Skin of body (tissue), 2 donors: ENCODE data around the gene EML6. TPM values are rescaled to one million over a fixed set of nuclear protein-coding genes. Genes with fewer than 3 reads are reported as not detected.
A peak's percentile ranks its signal among the peaks of the same experiment; 100 is the strongest.

Source experiments
- DNase-seq: peaks from one replicate; lab custom pipeline; 2025; lab: John Stamatoyannopoulos, UW
- total RNA-seq: library from RNA; depleted of rRNA; stranded (reverse); fragments of >200 nt; gene quantifications from one replicate; pipeline ENCODE4 v1.2.3, GENCODE V29; 2014

Gene EML6
- total RNA-seq, 1 donor from 2014 or later: 2.6 TPM

- no peak for DNase-seq
Measured at GRCh38 chr2:54879032-54879431, 155.6 kb downstream of the EML6 start.

- no peak for DNase-seq
Measured at GRCh38 chr2:54879598-54880332, 156.3 kb downstream of the EML6 start.

- DNase-seq: no peak
Measured at GRCh38 chr2:54880428-54880827, 157.0 kb downstream of the EML6 start.

DNA sequence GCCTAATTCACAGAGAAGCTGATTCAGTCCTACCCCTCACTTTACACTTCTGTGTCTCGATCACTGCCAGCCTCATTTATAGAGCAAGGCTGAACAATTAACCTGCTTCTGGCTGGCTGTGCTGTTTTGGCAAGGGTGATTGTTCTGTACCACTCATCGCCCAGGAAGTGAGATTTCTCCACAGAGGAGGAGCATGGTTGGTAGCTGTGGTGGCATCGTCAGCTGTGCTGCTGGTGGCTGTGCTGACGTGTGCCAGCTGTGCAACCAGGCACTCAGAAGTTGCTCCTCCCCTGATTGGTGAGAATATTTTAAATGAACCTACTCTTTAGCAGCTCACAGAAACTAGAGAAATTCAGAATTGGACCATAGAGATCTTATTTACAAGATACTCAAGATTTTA is 158.3 kb downstream of the EML6 start:
- DNase-seq: no peak

DNA sequence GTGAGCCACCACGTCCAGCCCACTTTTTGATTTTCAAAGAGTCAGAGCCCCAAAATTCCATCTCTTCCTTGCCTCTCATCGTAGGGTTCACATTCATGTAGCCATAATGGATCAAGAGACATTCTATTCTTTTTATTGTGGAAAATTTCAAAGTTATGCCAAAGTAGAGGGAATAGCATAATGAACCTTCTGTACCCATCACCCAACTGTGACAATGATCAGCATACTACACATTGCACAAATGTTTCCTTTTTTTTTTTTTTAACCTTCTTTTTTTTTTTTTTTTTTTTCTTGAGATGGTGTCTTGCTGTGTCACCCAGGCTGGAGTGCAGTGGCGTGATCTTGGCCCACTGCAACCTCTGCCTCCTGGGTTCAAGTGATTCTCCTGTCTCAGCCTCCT is 162.4 kb downstream of the EML6 start:
- DNase-seq: no peak

GRCh38 chr2:54887850-54888545 is 164.5 kb downstream of the EML6 start:
- no peak for DNase-seq

- no peak for DNase-seq
Measured at GRCh38 chr2:54889053-54889452, 165.6 kb downstream of the EML6 start.

GRCh38 chr2:54891909-54892308 is 168.4 kb downstream of the EML6 start:
- DNase-seq: no peak

DNA sequence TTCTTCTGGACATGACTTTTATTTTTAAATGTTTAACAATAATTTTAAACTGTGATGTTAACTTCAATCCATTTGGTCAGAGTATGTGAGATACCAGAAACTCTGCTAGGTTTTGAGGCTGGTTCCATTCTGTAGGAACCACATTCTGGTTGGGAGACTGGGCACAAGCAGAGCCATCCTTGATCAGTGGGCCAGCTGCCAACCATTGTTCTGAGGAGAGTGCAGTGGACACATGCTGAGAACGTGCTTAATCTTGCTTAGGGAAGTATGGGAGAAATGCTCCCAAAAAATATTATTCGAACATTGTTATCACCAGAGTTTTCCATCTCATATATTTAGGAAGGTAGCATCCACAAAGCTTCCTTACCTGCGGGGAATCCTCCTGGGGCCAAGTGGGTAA is 171.0 kb downstream of the EML6 start:
- no peak for DNase-seq

DNA sequence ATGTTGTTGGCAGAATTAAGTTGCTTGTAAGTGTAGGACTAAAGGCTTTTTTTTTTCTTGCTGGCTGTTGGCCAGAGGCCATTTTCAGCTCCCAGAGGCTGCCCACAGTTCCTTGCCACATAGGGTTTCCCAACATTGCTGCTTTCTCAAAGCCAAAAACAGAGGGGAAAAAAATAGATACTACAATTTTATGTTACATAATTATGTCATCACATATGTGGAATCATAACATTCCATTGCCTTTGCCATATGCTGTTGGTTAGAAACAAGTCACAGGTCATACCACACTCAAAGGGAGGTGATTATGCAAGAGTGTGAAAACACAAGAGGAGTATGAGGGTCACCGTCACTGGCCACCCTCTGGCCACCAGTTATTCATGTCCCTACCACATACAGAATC is 172.3 kb downstream of the EML6 start:
- DNase-seq: no peak

- no peak for DNase-seq
Measured at GRCh38 chr2:54897420-54898310, 174.2 kb downstream of the EML6 start.

DNA sequence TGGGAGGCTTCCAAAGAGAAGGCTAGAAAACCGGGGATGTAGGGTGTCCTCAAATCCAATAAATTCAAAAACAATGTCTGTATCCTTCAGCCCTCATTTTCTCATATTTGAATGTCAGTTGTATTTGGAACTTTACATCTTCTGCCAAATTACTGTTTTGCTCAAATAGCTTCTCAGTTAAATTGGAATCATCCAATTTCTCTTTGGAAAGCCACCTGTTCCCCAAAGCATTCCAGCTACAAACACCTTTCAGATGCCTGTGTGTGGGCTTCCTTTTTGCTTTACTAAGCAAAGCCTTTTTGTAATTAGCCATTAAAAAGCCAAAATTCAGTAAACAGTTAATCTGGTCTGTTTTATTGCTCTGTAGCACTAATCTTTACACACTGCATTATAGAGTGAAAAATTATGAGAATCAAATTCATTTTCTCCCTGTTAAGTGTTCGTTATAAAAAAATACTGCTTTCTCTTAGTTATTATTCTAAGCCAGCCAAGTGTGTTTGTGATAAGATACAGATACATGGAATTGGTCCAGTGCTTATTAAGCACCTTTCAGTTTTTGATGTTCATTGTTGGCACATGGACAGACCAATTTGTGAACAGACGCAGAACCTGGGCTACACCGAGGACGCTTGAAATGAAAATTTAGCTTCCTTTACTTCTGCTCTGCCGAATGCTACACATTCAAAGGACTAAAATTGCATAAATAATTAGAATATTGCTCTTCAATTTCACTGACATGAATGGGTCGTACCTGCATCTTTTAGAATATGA is 175.2 kb downstream of the EML6 start:
- DNase-seq: no peak

DNA sequence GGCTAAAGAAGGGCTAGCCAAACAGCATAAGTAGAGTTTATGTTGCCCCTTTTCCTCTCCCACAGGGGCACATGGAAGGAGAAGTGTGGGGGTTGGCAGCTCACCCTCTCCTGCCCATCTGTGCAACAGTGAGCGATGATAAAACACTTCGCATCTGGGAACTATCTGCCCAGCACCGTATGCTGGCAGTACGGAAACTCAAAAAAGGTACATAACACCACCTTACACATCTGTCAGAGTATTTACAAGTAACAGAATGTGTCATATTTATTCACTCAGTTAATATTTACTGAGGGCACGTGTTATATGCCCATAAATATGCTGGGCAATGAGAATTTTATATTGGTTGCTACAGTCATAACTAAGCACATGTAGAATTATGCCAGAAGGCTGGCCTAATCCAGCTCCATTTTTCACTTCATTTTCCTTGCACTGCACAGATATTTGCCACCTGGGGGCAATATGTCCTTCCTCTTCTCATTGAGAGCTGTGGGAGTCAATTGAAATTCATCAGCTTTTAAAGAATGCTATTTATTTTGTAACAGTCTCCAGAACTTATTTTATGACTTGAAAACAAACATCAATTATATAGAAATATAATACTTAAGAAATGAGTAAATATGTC is 176.2 kb downstream of the EML6 start:
- DNase-seq: peak; percentile 60

DNA sequence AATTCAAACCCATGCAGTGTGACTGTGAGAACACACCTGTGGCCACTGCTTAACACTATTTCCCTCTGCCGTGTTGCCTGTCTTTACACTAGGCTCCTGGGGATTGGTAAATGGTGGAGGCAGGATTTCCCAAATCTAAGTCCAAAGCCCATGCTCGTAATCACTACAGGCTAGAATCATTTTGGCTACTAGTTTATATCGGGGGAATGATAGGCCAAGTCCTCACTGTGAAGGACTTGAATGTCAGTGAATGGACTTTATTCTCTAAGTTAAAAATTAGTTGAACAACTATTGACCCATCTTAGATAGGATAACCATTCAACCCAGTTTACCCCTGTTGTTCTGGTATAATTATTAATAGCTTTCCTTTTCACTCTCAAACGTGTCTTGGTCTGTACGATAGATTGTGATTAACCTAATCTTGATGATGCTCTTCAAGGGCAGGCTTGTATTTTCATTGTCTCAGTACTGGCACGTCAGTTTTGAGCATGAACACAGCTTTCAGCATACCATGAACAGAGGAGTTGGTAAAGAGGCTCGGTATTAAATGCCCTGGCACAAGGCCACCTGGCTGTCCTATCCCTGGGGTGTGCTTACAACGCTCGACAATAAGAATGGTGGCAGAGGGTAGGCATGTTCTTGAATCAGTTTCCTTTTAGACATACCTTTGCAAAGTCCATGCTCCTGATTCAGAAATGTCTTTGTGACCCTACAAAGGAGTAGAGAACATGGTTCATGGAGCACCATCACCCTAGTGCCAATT is 177.9 kb downstream of the EML6 start:
- DNase-seq: no peak

DNA sequence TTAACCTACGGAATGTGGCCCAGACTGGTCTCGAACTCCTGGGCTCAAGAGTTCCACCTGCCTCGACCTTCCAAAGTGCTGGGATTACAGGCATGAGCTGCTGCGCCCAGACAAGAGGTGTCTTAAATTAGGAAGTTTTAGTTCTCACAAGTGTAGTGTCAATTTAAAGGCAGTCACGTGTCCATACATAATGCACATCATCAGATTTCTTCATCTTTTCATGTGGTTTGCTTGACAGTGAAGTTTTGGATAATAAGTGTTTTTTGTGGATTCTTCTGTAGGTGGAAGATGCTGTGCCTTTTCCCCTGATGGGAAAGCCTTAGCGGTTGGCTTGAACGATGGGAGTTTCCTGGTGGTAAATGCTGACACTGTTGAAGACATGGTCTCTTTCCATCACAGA is 179.3 kb downstream of the EML6 start:
- DNase-seq: no peak

DNA sequence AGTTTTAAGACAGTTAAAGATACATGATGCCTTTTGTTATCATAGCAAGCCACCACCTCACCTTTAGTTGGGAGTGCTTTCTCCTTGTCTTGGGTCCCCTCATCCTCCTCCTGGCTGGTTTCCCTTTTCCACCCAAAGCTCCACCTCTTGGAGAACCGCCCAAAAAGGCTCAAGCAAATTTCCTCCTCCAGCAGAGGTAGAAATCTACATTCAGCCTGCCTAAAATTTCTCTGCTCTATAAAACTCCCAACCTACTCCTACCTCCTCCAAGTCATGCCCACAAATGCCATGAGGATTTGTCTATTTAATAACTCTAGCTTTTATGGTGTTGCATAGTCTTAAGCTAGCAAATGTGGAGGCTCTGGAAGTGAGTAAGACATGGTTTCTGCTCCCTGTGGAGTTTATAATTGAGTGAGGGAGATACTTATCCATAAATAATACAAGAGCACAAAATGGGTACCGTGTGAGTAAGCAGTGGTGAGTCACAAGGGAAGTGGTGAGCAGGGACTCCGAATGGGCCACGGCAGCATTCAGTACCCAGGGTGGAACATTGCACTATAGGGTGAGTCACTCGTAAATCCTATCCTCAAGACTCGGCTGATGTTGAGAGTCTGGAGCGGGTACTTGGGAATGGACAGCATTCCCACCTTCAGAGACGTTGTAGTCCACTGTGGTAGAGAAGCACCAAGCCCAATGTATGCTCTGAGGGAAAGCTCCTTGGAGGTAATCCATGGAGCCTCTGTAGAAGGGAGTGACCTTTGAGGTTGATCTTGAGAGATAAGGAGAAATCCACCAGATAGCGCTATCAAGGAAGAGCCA is 180.5 kb downstream of the EML6 start:
- DNase-seq: no peak

DNA sequence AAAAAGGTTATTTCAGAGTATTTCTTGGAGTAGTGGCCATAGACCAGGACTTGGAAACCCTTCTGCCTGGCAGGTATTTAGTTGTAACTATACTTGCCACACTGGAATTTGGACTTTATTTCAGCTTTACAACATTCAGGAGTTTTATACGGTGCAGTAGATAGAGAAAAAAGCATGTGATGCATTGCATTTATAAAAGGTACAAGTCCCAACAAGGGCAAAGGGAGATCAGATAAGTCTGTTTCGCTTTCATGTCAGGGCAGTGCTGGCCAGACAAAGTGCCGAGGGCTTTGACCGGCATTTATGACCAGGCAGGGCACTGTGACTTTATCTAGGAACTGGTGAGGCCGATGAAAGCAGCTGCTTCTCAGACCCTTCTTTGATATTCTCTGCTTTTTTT is 181.4 kb downstream of the EML6 start:
- no peak for DNase-seq

- no peak for DNase-seq
Measured at GRCh38 chr2:54906716-54907115, 183.3 kb downstream of the EML6 start.

DNA sequence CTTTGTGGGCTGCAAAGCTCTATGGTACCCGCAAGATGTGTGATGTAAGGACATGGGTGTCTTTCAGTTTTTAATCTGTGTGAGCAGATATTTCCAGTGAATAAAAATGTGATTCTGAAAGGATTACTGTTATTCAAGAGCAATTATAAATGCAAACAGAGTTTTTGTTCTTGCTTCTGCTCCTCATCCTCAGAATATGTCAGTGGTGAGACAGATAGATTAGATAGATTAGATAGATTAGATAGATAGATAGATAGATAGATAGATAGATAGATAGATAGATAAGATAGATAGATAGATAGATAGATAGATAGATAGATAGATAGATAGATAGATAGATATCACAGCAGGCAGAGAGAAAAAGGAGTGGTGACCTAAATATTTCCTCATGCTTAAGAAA is 184.2 kb downstream of the EML6 start:
- no peak for DNase-seq
